Testis (tissue), 3 donors: Measurements from ENCODE around the gene RUBCNL. TPM values are rescaled to one million over a fixed set of nuclear protein-coding genes. Genes with fewer than 3 reads are reported as not detected.

Experiments
- DNase-seq: peaks from one replicate; pipeline ENCODE4 v3.0.0-alpha.2; 2019
- H3K27ac ChIP-seq, 2 donors: fragments of 200-600 bp; sonication (generic); one replicate each; pipeline ENCODE4 v1.5.1; 2019
- H3K27me3 ChIP-seq: fragments of 200-600 bp; sonication (generic); one replicate; pipeline ENCODE4 v1.5.1; 2019
- H3K36me3 ChIP-seq: fragments of 200-600 bp; sonication (generic); one replicate; pipeline ENCODE4 v1.5.1; 2017; ENCODE audit warnings: low read depth; ENCODE audit errors: missing control alignments
- H3K4me1 ChIP-seq: fragments of 200-600 bp; sonication (generic); one replicate; pipeline ENCODE4 v1.5.1; 2019
- H3K4me3 ChIP-seq, 2 donors: fragments of 200-600 bp; sonication (generic); one replicate each; pipeline ENCODE4 v1.5.1; 2017 to 2019
- H3K9me3 ChIP-seq: fragments of 200-600 bp; sonication (generic); one replicate; pipeline ENCODE4 v1.5.1; 2017
- CTCF ChIP-seq, 3 experiments: fragments of 450-650 bp in 2 of 3; fragments of 200-600 bp in 1 of 3; sonication (generic) in 1 of 3; IDR thresholded peaks; one replicate each; pipeline ENCODE4 v1.5.1; 2016 to 2019; ENCODE audit warnings: antibody characterized with exemption in 3 of 3, mild to moderate bottlenecking in 2 of 3, moderate library complexity in 1 of 3
- POLR2A ChIP-seq: fragments of 450-650 bp; IDR thresholded peaks from one replicate; pipeline ENCODE4 v1.6.1; 2017; ENCODE audit warnings: antibody characterized with exemption, mild to moderate bottlenecking, moderate library complexity
- WGBS, 2 donors: methylation state at CpG; one replicate each; pipeline ENCODE4 v1.1.5; 2018; 5-methylcytosine and 5-hydroxymethylcytosine counted together
- intact Hi-C: fragments of 100-400 bp; cut with DNase I; formaldehyde crosslinking; loops from one replicate; pipeline ENCODE4 v1.15.1; 2023; ENCODE audit warnings: low total_unique reads
- polyA plus RNA-seq: library from polyadenylated mRNA; stranded (reverse); fragments of 350-450 nt; fragmentation: Illumina TruSeq; extraction: RNeasy Lipid Tissue Mini Kit (QIAGEN cat#74804); gene quantifications from one replicate; pipeline ENCODE4 v1.2.3, GENCODE V29; 2014; ENCODE audit warnings: low read depth, low replicate concordance; ENCODE audit not compliant: insufficient read depth
- total RNA-seq, 2 donors: library from RNA; depleted of rRNA; stranded (reverse); fragments of >200 nt; gene quantifications; one replicate each; pipeline ENCODE4 v1.2.3, GENCODE V29; 2016

RUBCNL gene
- total and polyA plus RNA-seq, 3 donors from 2014 or later: 18.3 to 45.6 (median 36.2) TPM

- WGBS, 2 donors: 70 to 91% methylated on average over 1 of the region's 1 CpG
- intact Hi-C loops: no loop called here
- no peaks in the 10 kb centered on the region for H3K36me3 ChIP-seq
- no peak overlapping the region for H3K4me3 ChIP-seq
- H3K27me3 ChIP-seq: no peaks in the 10 kb centered on the region
- TF ChIP-seq CTCF (IDR thresholded peaks at IDR 0.05) (no peak), POLR2A (no peak)
- DNase-seq: no peak
- H3K9me3 ChIP-seq: no peaks in the 10 kb centered on the region
- H3K4me1 ChIP-seq: no peaks in the 10 kb centered on the region
- no peak overlapping the region for H3K27ac ChIP-seq
Measured at GRCh38 chr13:46313024-46313423, 74.0 kb downstream of the RUBCNL start.

GRCh38 chr13:46311217-46311616, 75.8 kb downstream of the RUBCNL start:
- intact Hi-C loops: no loop called here
- Histone ChIP-seq H3K27me3 (no peaks in the 10 kb centered on the region), H3K36me3 (no peaks in the 10 kb centered on the region), H3K9me3 (no peaks in the 10 kb centered on the region), H3K4me1 (no peaks in the 10 kb centered on the region), H3K27ac (no peak overlapping the region), H3K4me3 (no peak overlapping the region)
- DNase-seq: no peak
- TF ChIP-seq CTCF (IDR thresholded peaks at IDR 0.05) (no peak), POLR2A (no peak)
- WGBS, 2 donors: 86% methylated on average over 2 of the region's 2 CpGs

GRCh38 chr13:46310066-46310465, 77.0 kb downstream of the RUBCNL start:
- no peaks in the 10 kb centered on the region for H3K9me3 ChIP-seq
- TF ChIP-seq POLR2A: no peak
- no peak for TF ChIP-seq CTCF (IDR thresholded peaks at IDR 0.05)
- H3K4me1 ChIP-seq: no peaks in the 10 kb centered on the region
- DNase-seq: no peak
- H3K36me3 ChIP-seq: no peaks in the 10 kb centered on the region
- intact Hi-C loops: no loop called here
- WGBS, 2 donors: 81 to 82% methylated on average over 1 of the region's 1 CpG
- no peaks in the 10 kb centered on the region for H3K27me3 ChIP-seq
- no peak overlapping the region for H3K27ac ChIP-seq
- no peak overlapping the region for H3K4me3 ChIP-seq

GRCh38 chr13:46307554-46307953, 79.5 kb downstream of the RUBCNL start:
- Histone ChIP-seq H3K4me1 (no peaks in the 10 kb centered on the region), H3K9me3 (no peaks in the 10 kb centered on the region), H3K36me3 (no peaks in the 10 kb centered on the region), H3K27ac (no peak overlapping the region), H3K4me3 (no peak overlapping the region), H3K27me3 (no peaks in the 10 kb centered on the region)
- TF ChIP-seq POLR2A: no peak
- TF ChIP-seq CTCF (IDR thresholded peaks at IDR 0.05): no peak
- no peak for DNase-seq
- WGBS, 2 donors: 87 to 97% methylated on average over 1 of the region's 1 CpG
- intact Hi-C loops: no loop called here

- no peak for DNase-seq
- H3K4me1 ChIP-seq: no peaks in the 10 kb centered on the region
- intact Hi-C loops: no loop called here
- H3K27me3 ChIP-seq: no peaks in the 10 kb centered on the region
- TF ChIP-seq CTCF (IDR thresholded peaks at IDR 0.05): no peak
- TF ChIP-seq POLR2A: no peak
- 82% methylated on average over 3 of the region's 3 CpGs for WGBS, 2 donors
- no peaks in the 10 kb centered on the region for H3K9me3 ChIP-seq
- no peak overlapping the region for H3K27ac ChIP-seq
- no peaks in the 10 kb centered on the region for H3K36me3 ChIP-seq
- H3K4me3 ChIP-seq: no peak overlapping the region
Measured at GRCh38 chr13:46304546-46304945, 82.5 kb downstream of the RUBCNL start.
